ENCODE results near the gene GNAT3. TPM values are rescaled to one million over a fixed set of nuclear protein-coding genes. Genes with fewer than 3 reads are reported as not detected.

The GNAT3 gene
- total RNA-seq, 2 experiments from 2014 or later = not detected

DNA sequence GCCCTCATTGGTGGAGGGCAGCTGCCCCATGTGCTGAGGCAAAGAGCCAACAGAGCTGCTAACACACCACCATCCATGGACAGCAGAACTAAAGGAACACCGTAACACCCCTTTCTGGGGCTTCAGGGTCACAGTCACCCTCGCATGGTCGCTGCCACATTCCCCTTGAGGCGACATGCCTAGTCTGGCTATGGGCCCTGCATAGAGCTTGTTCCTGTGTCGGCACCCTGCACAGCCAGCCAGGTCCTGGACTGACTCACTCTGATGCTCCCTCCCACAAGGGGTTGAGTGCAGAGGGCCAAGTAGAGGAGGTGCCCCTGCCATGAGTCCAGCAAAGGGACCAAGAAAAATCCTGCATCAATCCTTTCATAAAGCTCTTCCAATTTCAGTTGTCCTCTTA is 77.8 kb downstream of the GNAT3 start:
- Histone ChIP-seq H3K36me3 (ENCODE audit: insufficient read depth, low read length) (no peaks in the 10 kb centered on the region), H3K4me1 (ENCODE audit: insufficient read depth, low read length) (no peaks in the 10 kb centered on the region), H3K27me3 (ENCODE audit: control insufficient read depth in 1 of 2, insufficient read depth in 2 of 2, low read length in 2 of 2) (no peaks in the 10 kb centered on the region), H3K9me3 (ENCODE audit: control insufficient read depth in 1 of 2, insufficient read depth in 1 of 2, low read length in 2 of 2) (peaks cover 0 to 6% of the 10 kb centered on the region in 2 experiments), H3K27ac (ENCODE audit: low read depth in 1 of 2, low read length in 2 of 2) (no peak overlapping the region), H3K4me3 (ENCODE audit: low read length) (no peak overlapping the region)
- ChIA-PET POLR2A (no interaction called here), CTCF (no interaction called here)
- Mint-ChIP-seq H3K4me1 (ENCODE audit: low read depth) (no peaks in the 10 kb centered on the region), H3K36me3 (ENCODE audit: low read depth) (no peaks in the 10 kb centered on the region), H3K9me3 (peaks cover 2% of the 10 kb centered on the region), H3K4me3 (no peak overlapping the region), H3K27ac (no peak overlapping the region), H3K27me3 (no peaks in the 10 kb centered on the region)
- DNase-seq = no peak
- TF ChIP-seq, protein P1, sequence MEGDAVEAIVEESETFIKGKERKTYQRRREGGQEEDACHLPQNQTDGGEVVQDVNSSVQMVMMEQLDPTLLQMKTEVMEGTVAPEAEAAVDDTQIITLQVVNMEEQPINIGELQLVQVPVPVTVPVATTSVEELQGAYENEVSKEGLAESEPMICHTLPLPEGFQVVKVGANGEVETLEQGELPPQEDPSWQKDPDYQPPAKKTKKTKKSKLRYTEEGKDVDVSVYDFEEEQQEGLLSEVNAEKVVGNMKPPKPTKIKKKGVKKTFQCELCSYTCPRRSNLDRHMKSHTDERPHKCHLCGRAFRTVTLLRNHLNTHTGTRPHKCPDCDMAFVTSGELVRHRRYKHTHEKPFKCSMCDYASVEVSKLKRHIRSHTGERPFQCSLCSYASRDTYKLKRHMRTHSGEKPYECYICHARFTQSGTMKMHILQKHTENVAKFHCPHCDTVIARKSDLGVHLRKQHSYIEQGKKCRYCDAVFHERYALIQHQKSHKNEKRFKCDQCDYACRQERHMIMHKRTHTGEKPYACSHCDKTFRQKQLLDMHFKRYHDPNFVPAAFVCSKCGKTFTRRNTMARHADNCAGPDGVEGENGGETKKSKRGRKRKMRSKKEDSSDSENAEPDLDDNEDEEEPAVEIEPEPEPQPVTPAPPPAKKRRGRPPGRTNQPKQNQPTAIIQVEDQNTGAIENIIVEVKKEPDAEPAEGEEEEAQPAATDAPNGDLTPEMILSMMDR (IDR thresholded peaks at IDR 0.05) = no peak
- intact Hi-C loops (cut with DNase I, micrococcal nuclease) = no loop called here
- no peak for ATAC-seq (ENCODE audit: poor library complexity)

DNA sequence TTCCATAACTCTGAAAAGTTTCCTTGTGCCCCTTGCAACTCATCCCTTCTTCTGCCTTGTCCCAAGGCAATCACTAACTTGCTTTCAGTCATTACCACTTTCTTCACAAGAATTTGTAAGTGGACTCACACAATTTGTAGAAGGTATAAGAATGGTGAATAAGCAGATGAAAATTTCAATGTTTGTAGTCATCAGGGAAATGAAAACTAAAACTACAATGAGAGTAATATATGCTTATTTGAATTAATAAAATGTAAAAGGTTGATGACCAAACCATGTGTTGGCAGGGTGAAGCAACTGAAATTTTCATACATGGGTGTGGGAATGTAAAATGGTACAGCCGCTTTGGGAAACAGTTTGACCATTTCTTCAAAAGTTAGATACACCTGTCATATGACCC is 79.7 kb downstream of the GNAT3 start:
- POLR2A ChIA-PET = no interaction called here
- Histone ChIP-seq H3K27me3 (ENCODE audit: control insufficient read depth in 1 of 2, insufficient read depth in 2 of 2, low read length in 2 of 2) (no peaks in the 10 kb centered on the region), H3K4me1 (ENCODE audit: insufficient read depth, low read length) (no peaks in the 10 kb centered on the region), H3K4me3 (ENCODE audit: low read length) (no peak overlapping the region), H3K9me3 (ENCODE audit: control insufficient read depth in 1 of 2, insufficient read depth in 1 of 2, low read length in 2 of 2) (peaks cover 0 to 6% of the 10 kb centered on the region in 2 experiments), H3K27ac (ENCODE audit: low read depth in 1 of 2, low read length in 2 of 2) (no peak overlapping the region), H3K36me3 (ENCODE audit: insufficient read depth, low read length) (no peaks in the 10 kb centered on the region)
- Mint-ChIP-seq H3K4me1 (ENCODE audit: low read depth) (no peaks in the 10 kb centered on the region), H3K27ac (no peak overlapping the region), H3K27me3 (no peaks in the 10 kb centered on the region), H3K4me3 (no peak overlapping the region), H3K9me3 (peaks cover 2% of the 10 kb centered on the region), H3K36me3 (ENCODE audit: low read depth) (no peaks in the 10 kb centered on the region)
- intact Hi-C loops (cut with DNase I, micrococcal nuclease) = no loop called here
- TF ChIP-seq, protein P1 (IDR thresholded peaks at IDR 0.05) = no peak
- DNase-seq (no peak), ATAC-seq (ENCODE audit: poor library complexity) (no peak)
- CTCF ChIA-PET = no interaction called here

- H3K4me3 Mint-ChIP-seq = no peak overlapping the region
- ATAC-seq (ENCODE audit: poor library complexity) = no peak
- TF ChIP-seq, protein P1 (IDR thresholded peaks at IDR 0.05) = no peak
- CTCF ChIA-PET = no interaction called here
- H3K36me3 ChIP-seq (ENCODE audit: insufficient read depth, low read length) = no peaks in the 10 kb centered on the region
- intact Hi-C loops (cut with DNase I, micrococcal nuclease) = no loop called here
- H3K27me3 Mint-ChIP-seq = no peaks in the 10 kb centered on the region
- no peak overlapping the region for H3K27ac Mint-ChIP-seq
- POLR2A ChIA-PET = no interaction called here
- no peaks in the 10 kb centered on the region for H3K27me3 ChIP-seq (ENCODE audit: control insufficient read depth in 1 of 2, insufficient read depth in 2 of 2, low read length in 2 of 2)
- DNase-seq = no peak
- H3K9me3 Mint-ChIP-seq = no peaks in the 10 kb centered on the region
- H3K27ac ChIP-seq (ENCODE audit: low read depth in 1 of 2, low read length in 2 of 2) = no peak overlapping the region
- peaks cover 0 to 5% of the 10 kb centered on the region in 2 experiments for H3K9me3 ChIP-seq (ENCODE audit: control insufficient read depth in 1 of 2, insufficient read depth in 1 of 2, low read length in 2 of 2)
- H3K36me3 Mint-ChIP-seq (ENCODE audit: low read depth) = no peaks in the 10 kb centered on the region
- H3K4me1 ChIP-seq (ENCODE audit: insufficient read depth, low read length) = no peaks in the 10 kb centered on the region
- no peaks in the 10 kb centered on the region for H3K4me1 Mint-ChIP-seq (ENCODE audit: low read depth)
- no peak overlapping the region for H3K4me3 ChIP-seq (ENCODE audit: low read length)
These were observed 82.7 kb downstream of the GNAT3 start for GRCh38 chr7:80429181-80429580.
